AG04450 (cell line): ENCODE data around the gene SUGT1. TPM values are rescaled to one million over a fixed set of nuclear protein-coding genes. Genes with fewer than 3 reads are reported as not detected.

Experiments used
- CTCF ChIA-PET: fragments of 300-600, 350-600 bp; formaldehyde crosslinking; extraction: SDS; loops from one replicate; lab custom pipeline; 2022; ENCODE audit warnings: antibody characterized with exemption, inconsistent platforms; lab: Charles Lee
- POLR2A ChIA-PET: fragments of 350-600 bp; formaldehyde crosslinking; extraction: SDS; loops from one replicate; lab custom pipeline; 2021; ENCODE audit warnings: antibody characterized with exemption, inconsistent platforms; lab: Yijun Ruan, JAX
- DNase-seq: peaks from one replicate; pipeline ENCODE4 v3.0.0-alpha.2; 2011; ENCODE audit warnings: low read depth, low spot score
- H3K27ac ChIP-seq: one replicate; pipeline ENCODE4 v1.5.1; 2012; ENCODE audit warnings: low read depth, low read length, control low read depth
- H3K27me3 ChIP-seq: one replicate; pipeline ENCODE4 v1.6.0; 2012; ENCODE audit warnings: low read length; ENCODE audit not compliant: control insufficient read depth, insufficient read depth
- H3K4me3 ChIP-seq: 2 replicates; pipeline ENCODE4 v1.5.1; 2011; ENCODE audit warnings: mild to moderate bottlenecking, low read depth, low read length, control low read depth
- H3K9me3 ChIP-seq: 2 replicates; pipeline ENCODE4 v1.5.1; 2012; ENCODE audit warnings: low read length; ENCODE audit not compliant: control insufficient read depth, insufficient read depth
- polyA plus RNA-seq: library from polyadenylated mRNA; depleted of rRNA; stranded (reverse); fragments of >200 nt; gene quantifications from 2 replicates; pipeline ENCODE4 v1.2.3, GENCODE V29; 2011
- TF ChIP-seq, protein P1 (sequence below): IDR thresholded peaks from 2 replicates; pipeline ENCODE4 v1.5.1; 2011; ENCODE audit warnings: low read depth, low read length, control low read depth, inconsistent platforms

SUGT1 gene
- polyA plus RNA-seq, 1 experiment, result 64.8 TPM

DNA sequence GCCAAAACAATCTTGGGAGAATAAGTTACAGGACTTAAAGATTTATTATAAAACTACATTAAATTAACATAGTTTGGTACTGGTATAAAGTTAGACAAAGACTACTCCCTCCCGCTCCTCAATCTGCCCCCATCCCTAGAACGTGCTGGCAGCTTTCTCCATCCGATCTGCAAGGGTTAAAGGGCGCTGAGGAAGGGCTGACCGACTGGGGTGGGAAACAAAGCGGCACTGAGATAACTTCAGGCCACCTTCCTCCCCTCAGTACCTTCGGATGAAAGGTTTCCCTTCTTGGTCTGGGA, 790 bp upstream of the SUGT1 start:
- DNase-seq, result peak; percentile 11
- CTCF ChIA-PET, result interaction anchor here (0.9 to 4.0 kb wide), 9 partner anchors 12 to 316 kb away, joined by 3 to 40 read pairs (median 4); no protein-coding TSS in a partner anchor
- TF ChIP-seq, protein P1, sequence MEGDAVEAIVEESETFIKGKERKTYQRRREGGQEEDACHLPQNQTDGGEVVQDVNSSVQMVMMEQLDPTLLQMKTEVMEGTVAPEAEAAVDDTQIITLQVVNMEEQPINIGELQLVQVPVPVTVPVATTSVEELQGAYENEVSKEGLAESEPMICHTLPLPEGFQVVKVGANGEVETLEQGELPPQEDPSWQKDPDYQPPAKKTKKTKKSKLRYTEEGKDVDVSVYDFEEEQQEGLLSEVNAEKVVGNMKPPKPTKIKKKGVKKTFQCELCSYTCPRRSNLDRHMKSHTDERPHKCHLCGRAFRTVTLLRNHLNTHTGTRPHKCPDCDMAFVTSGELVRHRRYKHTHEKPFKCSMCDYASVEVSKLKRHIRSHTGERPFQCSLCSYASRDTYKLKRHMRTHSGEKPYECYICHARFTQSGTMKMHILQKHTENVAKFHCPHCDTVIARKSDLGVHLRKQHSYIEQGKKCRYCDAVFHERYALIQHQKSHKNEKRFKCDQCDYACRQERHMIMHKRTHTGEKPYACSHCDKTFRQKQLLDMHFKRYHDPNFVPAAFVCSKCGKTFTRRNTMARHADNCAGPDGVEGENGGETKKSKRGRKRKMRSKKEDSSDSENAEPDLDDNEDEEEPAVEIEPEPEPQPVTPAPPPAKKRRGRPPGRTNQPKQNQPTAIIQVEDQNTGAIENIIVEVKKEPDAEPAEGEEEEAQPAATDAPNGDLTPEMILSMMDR, result no peak

DNA sequence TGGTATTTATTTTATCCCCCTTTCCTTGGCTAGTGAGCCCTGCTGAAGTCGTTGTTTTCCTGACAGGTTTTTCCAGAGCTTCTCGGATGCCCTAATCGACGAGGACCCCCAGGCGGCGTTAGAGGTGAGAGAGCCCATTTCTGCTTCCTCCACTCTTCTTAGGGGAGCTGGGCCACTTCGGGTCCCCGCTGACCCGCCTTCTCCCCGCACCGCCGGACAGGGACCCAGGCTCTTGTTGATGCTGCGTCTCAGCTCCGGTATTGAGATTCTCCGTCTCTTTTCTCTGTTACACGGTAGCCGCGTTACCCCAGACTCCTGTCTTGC, 306 bp downstream of the SUGT1 start:
- ChIA-PET CTCF (interaction anchor here (0.7 to 4.0 kb wide), 16 partner anchors 11 to 315 kb away, joined by 3 to 40 read pairs (median 4); no protein-coding TSS in a partner anchor), POLR2A (interaction anchor here (0.6 to 2.2 kb wide), 9 partner anchors 12 to 641 kb away, joined by 3 to 26 read pairs (median 4); partner anchors contain the start of gene ALG11)
- no peak for DNase-seq
- TF ChIP-seq, protein P1, result no peak
- no peaks in the 10 kb centered on the region; the same call in 1 of the 2 replicates for H3K9me3 ChIP-seq
- H3K27me3 ChIP-seq, result no peaks in the 10 kb centered on the region
- peak overlapping the region; percentile 98 for H3K4me3 ChIP-seq
- H3K27ac ChIP-seq, result peak overlapping the region; percentile 100

More for the DNA sequence above, 790 bp upstream of the SUGT1 start:
- Histone ChIP-seq H3K4me3 (peak overlapping the region; percentile 98), H3K27ac (peak overlapping the region; percentile 100), H3K27me3 (no peaks in the 10 kb centered on the region), H3K9me3 (no peaks in the 10 kb centered on the region; the same call in 1 of the 2 replicates)
- POLR2A ChIA-PET, result interaction anchor here (0.9 to 2.2 kb wide), 7 partner anchors 13 to 199 kb away, joined by 3 to 26 read pairs (median 5); no protein-coding TSS in a partner anchor

DNA sequence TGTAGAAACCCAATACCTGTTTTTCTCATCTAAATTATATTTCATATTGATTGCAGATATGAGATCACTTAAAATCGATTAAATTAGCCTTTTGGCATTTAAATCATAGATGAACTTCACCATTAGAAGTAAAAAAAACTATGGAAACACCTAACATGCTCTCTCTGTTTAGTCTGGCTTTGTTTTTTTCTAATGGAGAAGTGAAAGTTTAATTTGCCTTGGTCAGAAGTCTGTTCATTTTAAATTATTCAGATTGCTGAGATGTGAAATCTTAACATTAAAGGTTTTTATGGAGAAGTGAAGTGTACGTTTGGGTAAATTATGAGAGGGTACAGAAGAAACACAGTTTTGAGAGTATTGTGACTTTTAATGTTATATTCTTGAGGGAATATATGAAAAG, 6.7 kb downstream of the SUGT1 start:
- ChIA-PET POLR2A (no interaction called here), CTCF (no interaction called here)
- Histone ChIP-seq H3K27ac (no peak overlapping the region), H3K4me3 (no peak overlapping the region), H3K27me3 (no peaks in the 10 kb centered on the region), H3K9me3 (no peaks in the 10 kb centered on the region)
- TF ChIP-seq, protein P1, result no peak
- no peak for DNase-seq

GRCh38 chr13:52664272-52664671, 11.6 kb downstream of the SUGT1 start:
- no peak for DNase-seq
- ChIA-PET CTCF (interaction anchor here (0.7 to 4.2 kb wide), 11 partner anchors 7 to 304 kb away, joined by 3 to 40 read pairs (median 6); partner anchors contain the start of gene SUGT1), POLR2A (interaction anchor here (2.4 kb wide), 1 partner anchor 12 kb away, joined by 6 read pairs; the partner anchor contains the start of gene SUGT1)
- H3K27me3 ChIP-seq, result no peaks in the 10 kb centered on the region
- TF ChIP-seq, protein P1, result no peak
- no peak overlapping the region for H3K4me3 ChIP-seq
- no peaks in the 10 kb centered on the region for H3K9me3 ChIP-seq
- no peak overlapping the region for H3K27ac ChIP-seq

DNA sequence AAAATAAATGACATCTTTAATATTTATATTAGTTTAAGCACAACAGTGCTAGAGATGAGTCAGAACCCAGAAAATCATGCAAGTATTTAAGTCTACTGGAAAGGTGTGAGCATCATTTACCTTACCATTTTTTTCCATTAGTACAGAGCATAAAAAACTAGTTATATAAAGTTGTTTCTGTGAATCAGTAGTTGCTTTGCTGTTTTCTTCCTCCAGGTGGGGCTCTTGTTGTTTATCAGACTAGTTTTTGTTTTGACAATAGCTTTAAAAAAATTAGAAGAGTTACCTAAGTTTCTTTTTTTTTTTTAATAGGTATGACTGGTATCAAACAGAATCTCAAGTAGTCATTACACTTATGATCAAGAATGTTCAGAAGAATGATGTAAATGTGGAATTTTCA, 12.7 kb downstream of the SUGT1 start:
- no peak for DNase-seq
- TF ChIP-seq, protein P1, result peak; percentile 54
- Histone ChIP-seq H3K27me3 (no peaks in the 10 kb centered on the region), H3K4me3 (no peak overlapping the region), H3K9me3 (no peaks in the 10 kb centered on the region), H3K27ac (no peak overlapping the region)
- CTCF ChIA-PET, result interaction anchor here (0.6 to 4.2 kb wide), 22 partner anchors 9 to 486 kb away, joined by 3 to 40 read pairs (median 5); partner anchors contain the start of gene SUGT1
- POLR2A ChIA-PET, result interaction anchor here (0.6 to 2.4 kb wide), 2 partner anchors 13 to 369 kb away, joined by 3 to 6 read pairs; partner anchors contain the start of gene SUGT1
